B cell (primary cell): ENCODE results near the gene PACSIN2. TPM values are rescaled to one million over a fixed set of nuclear protein-coding genes. Genes with fewer than 3 reads are reported as not detected.

Experiments used
- ATAC-seq: fragments of 200-7000 bp; cut with Tn5 transposase; one replicate; pipeline ENCODE4 v1.10.0; 2021; ENCODE audit warnings: low read depth, mild to moderate bottlenecking, moderate number of reproducible peaks, moderate library complexity
- CTCF ChIA-PET: fragments of 350-600 bp; sonication (Branson Sonifier 250); formaldehyde crosslinking; loops from one replicate; lab custom pipeline; 2021; ENCODE audit warnings: antibody characterized with exemption, inconsistent platforms; lab: Charles Lee
- POLR2A ChIA-PET: fragments of 350-600 bp; sonication (Branson Sonifier 250); formaldehyde crosslinking; loops from one replicate; lab custom pipeline; 2021; ENCODE audit warnings: antibody characterized with exemption; lab: Charles Lee
- DNase-seq: peaks from one replicate; pipeline ENCODE4 v3.0.0; 2013
- H2AFZ ChIP-seq: 2 replicates; pipeline ENCODE4 v1.6.1; 2012; ENCODE audit warnings: mild to moderate bottlenecking, low read depth, low read length; ENCODE audit not compliant: insufficient read depth, poor library complexity, severe bottlenecking
- H3K27ac ChIP-seq, 2 donors: 1 replicate in 1 of 2; 2 replicates in 1 of 2; pipeline ENCODE4 v1.5.1; 2012 to 2013; ENCODE audit warnings: low read length in 2 of 2, mild to moderate bottlenecking in 2 of 2, moderate library complexity in 1 of 2
- H3K27me3 ChIP-seq, 4 experiments: fragments of 200-600 bp in 1 of 4; sonication (generic) in 1 of 4; replicated peaks in 1 of 4; 1 replicate in 2 of 4; 2 replicates in 2 of 4; pipeline versions ENCODE4 v1.6.1 to v1.7.0; 2013 to 2016; ENCODE audit warnings: low read length in 3 of 4, mild to moderate bottlenecking in 2 of 4, mixed read lengths in 1 of 4, moderate library complexity in 1 of 4; ENCODE audit not compliant: insufficient read depth in 4 of 4, control insufficient read depth in 3 of 4; ENCODE audit errors: control extremely low read depth in 1 of 4
- H3K36me3 ChIP-seq, 2 experiments: replicated peaks in 1 of 2; 1 replicate in 1 of 2; 2 replicates in 1 of 2; pipeline versions ENCODE4 v1.6.1 to v1.7.1; 2013; ENCODE audit warnings: low read length in 1 of 2; ENCODE audit not compliant: insufficient read depth in 2 of 2, control insufficient read depth in 1 of 2; ENCODE audit errors: control extremely low read depth in 1 of 2, extremely low read depth in 1 of 2
- H3K4me1 ChIP-seq, 2 donors: fragments of 200-600 bp in 1 of 2; sonication (generic) in 1 of 2; 1 replicate in 1 of 2; 2 replicates in 1 of 2; pipeline versions ENCODE4 v1.5.1 to v1.6.1; 2013 to 2017; ENCODE audit warnings: low read length in 2 of 2; ENCODE audit not compliant: control insufficient read depth in 2 of 2, insufficient read depth in 2 of 2
- H3K4me2 ChIP-seq: replicated peaks from 2 replicates; pipeline ENCODE3; 2012; ENCODE audit warnings: mild to moderate bottlenecking, low read depth, low read length; ENCODE audit not compliant: poor library complexity, severe bottlenecking
- H3K4me3 ChIP-seq, 5 experiments: fragments of 200-600 bp in 1 of 5; sonication (generic) in 1 of 5; 1 replicate in 3 of 5; 2 replicates in 2 of 5; pipeline versions ENCODE4 v1.5.1 to v1.7.0; 2011 to 2016; ENCODE audit warnings: low read length in 4 of 5, mild to moderate bottlenecking in 4 of 5, low read depth in 2 of 5, control low read depth in 1 of 5, moderate library complexity in 1 of 5; ENCODE audit not compliant: insufficient read depth in 1 of 5; ENCODE audit errors: control extremely low read depth in 1 of 5, extremely low read depth in 1 of 5
- H3K79me2 ChIP-seq: fragments of 200-600 bp; sonication (generic); one replicate; pipeline ENCODE4 v1.6.0; 2016; ENCODE audit warnings: low read length; ENCODE audit not compliant: control insufficient read depth, insufficient read depth
- H3K9ac ChIP-seq: fragments of 200-600 bp; sonication (generic); 2 replicates; pipeline ENCODE4 v1.6.1; 2017; ENCODE audit warnings: mild to moderate bottlenecking, low read length, moderate library complexity
- H3K9me3 ChIP-seq, 3 donors: one replicate each; pipeline versions ENCODE4 v1.6.1 to v1.7.1; 2013; ENCODE audit warnings: low read length in 2 of 3; ENCODE audit not compliant: control insufficient read depth in 2 of 3, insufficient read depth in 1 of 3; ENCODE audit errors: control extremely low read depth in 1 of 3
- H4K20me1 ChIP-seq: 2 replicates; pipeline ENCODE4 v1.6.0; 2012; ENCODE audit warnings: mild to moderate bottlenecking, low read length; ENCODE audit not compliant: insufficient read depth, control insufficient read depth, poor library complexity, severe bottlenecking
- H3K27ac Mint-ChIP-seq: one replicate; pipeline ENCODE4 v1.8.0; 2021; ENCODE audit warnings: mixed read lengths
- H3K27me3 Mint-ChIP-seq: one replicate; pipeline ENCODE4 v1.8.0; 2021; ENCODE audit warnings: mixed read lengths
- H3K4me1 Mint-ChIP-seq: one replicate; pipeline ENCODE4 v1.8.0; 2021; ENCODE audit warnings: mixed read lengths
- H3K4me3 Mint-ChIP-seq: one replicate; pipeline ENCODE4 v1.8.0; 2021; ENCODE audit warnings: mixed read lengths
- H3K9me3 Mint-ChIP-seq: one replicate; pipeline ENCODE4 v1.8.0; 2022; ENCODE audit warnings: mixed read lengths; ENCODE audit not compliant: insufficient read depth
- CTCF ChIP-seq: fragments of 200-600 bp; IDR thresholded peaks from one replicate; pipeline ENCODE4 v1.8.0; 2022; ENCODE audit warnings: antibody characterized with exemption, mild to moderate bottlenecking
- EZH2 ChIP-seq: IDR thresholded peaks from 2 replicates; pipeline ENCODE4 v1.6.1; 2012; ENCODE audit warnings: borderline replicate concordance, low read depth, mild to moderate bottlenecking, moderate library complexity, low read length; ENCODE audit not compliant: insufficient read depth, poor library complexity, severe bottlenecking
- WGBS: methylation state at CpG from one replicate; pipeline ENCODE4 v1.1.5; 2013; ENCODE audit warnings: missing lambda C conversion rate; ENCODE audit not compliant: insufficient coverage; 5-methylcytosine and 5-hydroxymethylcytosine counted together
- intact Hi-C: fragments of 100-400 bp; cut with micrococcal nuclease; formaldehyde crosslinking; loops from one replicate; pipeline ENCODE4 v1.10.0; 2022
- polyA plus RNA-seq: library from polyadenylated mRNA; depleted of rRNA; stranded (reverse); fragments of >200 nt; gene quantifications from 2 replicates; pipeline ENCODE4 v1.2.3, GENCODE V29; 2012
- total RNA-seq, 2 donors: library from RNA; stranded (reverse); fragments of 120-200 nt in 1 of 2; gene quantifications; 1 replicate in 1 of 2; 2 replicates in 1 of 2; pipeline versions ENCODE4 v1.2.3 to v1.2.4, GENCODE V29; 2013 to 2022

The PACSIN2 gene
- total and polyA plus RNA-seq, 2 donors (not counting 1 experiment from before 2014, with no cell fraction given) = 26.9 to 59.3 TPM

GRCh38 chr22:42945736-42946135 is 69.2 kb downstream of the PACSIN2 start:
- peaks cover 42% of the 10 kb centered on the region for H3K4me1 Mint-ChIP-seq
- ChIA-PET POLR2A (interaction anchor here (0.6 kb wide), 1 partner anchor 119 kb away, joined by 3 read pairs; no protein-coding TSS in a partner anchor), CTCF (interaction anchor here (0.6 to 0.9 kb wide), 3 partner anchors 18 to 126 kb away, joined by 3 to 4 read pairs (median 3); no protein-coding TSS in a partner anchor)
- intact Hi-C loops = no loop called here
- peaks cover 1 to 12% of the 10 kb centered on the region in 2 experiments for H3K36me3 ChIP-seq
- no peak for ATAC-seq
- H3K27me3 Mint-ChIP-seq = no peaks in the 10 kb centered on the region
- H3K27me3 ChIP-seq = no peaks in the 10 kb centered on the region
- H3K4me1 ChIP-seq = peaks cover 4 to 17% of the 10 kb centered on the region in 2 donors
- peaks cover 50% of the 10 kb centered on the region for H4K20me1 ChIP-seq
- no peak for DNase-seq
- no peak overlapping the region for H3K9ac ChIP-seq
- WGBS = 62% methylated on average over 4 of the region's 5 CpGs
- no peak overlapping the region for H2AFZ ChIP-seq
- H3K27ac Mint-ChIP-seq = no peak overlapping the region
- no peaks in the 10 kb centered on the region for H3K9me3 Mint-ChIP-seq
- H3K4me3 Mint-ChIP-seq = no peak overlapping the region
- no peak for TF ChIP-seq EZH2
- TF ChIP-seq CTCF = no peak
- H3K9me3 ChIP-seq = no peaks in the 10 kb centered on the region
- H3K4me3 ChIP-seq = no peak overlapping the region
- no peak overlapping the region for H3K4me2 ChIP-seq
- H3K79me2 ChIP-seq = peaks cover 82% of the 10 kb centered on the region
- no peak overlapping the region for H3K27ac ChIP-seq

GRCh38 chr22:42945027-42945426 is 69.9 kb downstream of the PACSIN2 start:
- ChIA-PET POLR2A (no interaction called here), CTCF (interaction anchor here (0.6 to 0.8 kb wide), 3 partner anchors 19 to 125 kb away, joined by 3 to 4 read pairs (median 3); no protein-coding TSS in a partner anchor)
- Histone ChIP-seq H2AFZ (no peak overlapping the region), H3K4me3 (no peak overlapping the region), H3K9ac (no peak overlapping the region), H3K27me3 (no peaks in the 10 kb centered on the region), H3K9me3 (no peaks in the 10 kb centered on the region), H3K27ac (no peak overlapping the region), H3K4me2 (no peak overlapping the region), H4K20me1 (peaks cover 49% of the 10 kb centered on the region), H3K4me1 (peaks cover 4 to 19% of the 10 kb centered on the region in 2 donors), H3K36me3 (peaks cover 1 to 12% of the 10 kb centered on the region in 2 experiments), H3K79me2 (peaks cover 75% of the 10 kb centered on the region)
- Mint-ChIP-seq H3K27me3 (no peaks in the 10 kb centered on the region), H3K4me1 (peaks cover 45% of the 10 kb centered on the region), H3K4me3 (no peak overlapping the region), H3K9me3 (no peaks in the 10 kb centered on the region), H3K27ac (no peak overlapping the region)
- 77% methylated on average over 9 of the region's 9 CpGs for WGBS
- ATAC-seq (no peak), DNase-seq (no peak)
- intact Hi-C loops = no loop called here
- TF ChIP-seq CTCF (no peak), EZH2 (no peak)
